ENCODE measurements around the gene ERGIC3. TPM values are rescaled to one million over a fixed set of nuclear protein-coding genes. Genes with fewer than 3 reads are reported as not detected.
A peak's percentile ranks its signal among the peaks of the same experiment; 100 is the strongest.

Gene ERGIC3
- total RNA-seq, 1 donor from 2014 or later = 460 TPM

- no peak for FAIRE-seq
- DNase-seq (ENCODE audit: low read depth) = no peak
- TF ChIP-seq CTCF (IDR thresholded peaks at IDR 0.05; ENCODE audit: insufficient read depth, low read length, severe bottlenecking) = no peak
- H3K36me3 ChIP-seq (ENCODE audit: control insufficient read depth, insufficient read depth, low read length) = no peaks in the 10 kb centered on the region
- H3K27me3 ChIP-seq (ENCODE audit: control insufficient read depth, insufficient read depth, low read length) = peaks cover 18% of the 10 kb centered on the region
- no peak overlapping the region for H3K4me3 ChIP-seq (ENCODE audit: low read depth, low read length)
Measured at GRCh38 chr20:35603695-35604448, 62.0 kb downstream of the ERGIC3 start.

GRCh38 chr20:35604449-35604747 lies 62.5 kb downstream of the ERGIC3 start:
- FAIRE-seq (no peak), DNase-seq (ENCODE audit: low read depth) (peak; percentile 29)
- peak; percentile 56 for TF ChIP-seq CTCF (IDR thresholded peaks at IDR 0.05; ENCODE audit: insufficient read depth, low read length, severe bottlenecking)
- H3K36me3 ChIP-seq (ENCODE audit: control insufficient read depth, insufficient read depth, low read length) = no peaks in the 10 kb centered on the region
- H3K4me3 ChIP-seq (ENCODE audit: low read depth, low read length) = no peak overlapping the region
- H3K27me3 ChIP-seq (ENCODE audit: control insufficient read depth, insufficient read depth, low read length) = peaks cover 16% of the 10 kb centered on the region

- H3K4me3 ChIP-seq (ENCODE audit: low read depth, low read length) = no peak overlapping the region
Measured at GRCh38 chr20:35606127-35606526, 64.2 kb downstream of the ERGIC3 start.

More at GRCh38 chr20:35606127-35606526, 64.2 kb downstream of the ERGIC3 start:
- TF ChIP-seq CTCF (IDR thresholded peaks at IDR 0.05; ENCODE audit: insufficient read depth, low read length, severe bottlenecking) = no peak
- DNase-seq (ENCODE audit: low read depth) (no peak), FAIRE-seq (no peak)
- H3K36me3 ChIP-seq (ENCODE audit: control insufficient read depth, insufficient read depth, low read length) = no peaks in the 10 kb centered on the region
- peaks cover 3% of the 10 kb centered on the region for H3K27me3 ChIP-seq (ENCODE audit: control insufficient read depth, insufficient read depth, low read length)

Other genes starting within 250 kb of the ERGIC3 start
- gene FAM83C, start 249.7 kb upstream of the ERGIC3 start, total RNA-seq = 0.26 and 0.64 TPM in 2 replicates
- 20.8 and 24.7 TPM in 2 replicates for gene UQCC1, start 130.1 kb upstream of the ERGIC3 start, total RNA-seq
- under 0.01 TPM in 2 replicates for gene GDF5, start 103.8 kb upstream of the ERGIC3 start, total RNA-seq
- gene CEP250, start 86.5 kb upstream of the ERGIC3 start, total RNA-seq = 15.0 and 21.9 TPM in 2 replicates
- not detected in 2 replicates for gene C20orf173, start 12.4 kb upstream of the ERGIC3 start, total RNA-seq
- gene SPAG4, start 73.8 kb downstream of the ERGIC3 start, total RNA-seq = 6.1 and 9.9 TPM in 2 replicates
- gene CPNE1, start 122.8 kb downstream of the ERGIC3 start, total RNA-seq = 76.3 and 85.5 TPM in 2 replicates
- gene RBM12, start 122.8 kb downstream of the ERGIC3 start, total RNA-seq = 40.0 and 51.2 TPM in 2 replicates
- 14.1 and 15.5 TPM in 2 replicates for gene NFS1, start 157.3 kb downstream of the ERGIC3 start, total RNA-seq
- 165 and 270 TPM in 2 replicates for gene ROMO1, start 157.3 kb downstream of the ERGIC3 start, total RNA-seq
- gene RBM39, start 200.2 kb downstream of the ERGIC3 start, total RNA-seq = 322 and 335 TPM in 2 replicates
- 22.8 and 24.0 TPM in 2 replicates for gene PHF20, start 229.9 kb downstream of the ERGIC3 start, total RNA-seq